ENCODE results near the gene SMARCA4.

Gene SMARCA4

GRCh38 chr19:10981252-10981895 is 20.5 kb downstream of the SMARCA4 start:
- no peak overlapping the region for H3K4me3 ChIP-seq (replicated peaks; ENCODE audit: low read depth, low read length)
- DNase-seq (ENCODE audit: low read depth), result no peak
- no peak for TF ChIP-seq CTCF (IDR thresholded peaks at IDR 0.05; ENCODE audit: low read length, missing control alignments)

GRCh38 chr19:10983026-10983425 is 22.2 kb downstream of the SMARCA4 start:
- no peak for TF ChIP-seq CTCF (IDR thresholded peaks at IDR 0.05; ENCODE audit: low read length, missing control alignments)
- DNase-seq (ENCODE audit: low read depth), result no peak
- H3K4me3 ChIP-seq (replicated peaks; ENCODE audit: low read depth, low read length), result no peak overlapping the region

GRCh38 chr19:10984166-10984735 is 23.4 kb downstream of the SMARCA4 start:
- DNase-seq (ENCODE audit: low read depth), result no peak
- no peak for TF ChIP-seq CTCF (IDR thresholded peaks at IDR 0.05; ENCODE audit: low read length, missing control alignments)
- H3K4me3 ChIP-seq (replicated peaks; ENCODE audit: low read depth, low read length), result no peak overlapping the region

- no peak for TF ChIP-seq CTCF (IDR thresholded peaks at IDR 0.05; ENCODE audit: low read length, missing control alignments)
- no peak overlapping the region for H3K4me3 ChIP-seq (replicated peaks; ENCODE audit: low read depth, low read length)
- no peak for DNase-seq (ENCODE audit: low read depth)
Measured at GRCh38 chr19:10985502-10985901, 24.7 kb downstream of the SMARCA4 start.

- no peak for DNase-seq (ENCODE audit: low read depth)
- H3K4me3 ChIP-seq (replicated peaks; ENCODE audit: low read depth, low read length), result no peak overlapping the region
Measured at GRCh38 chr19:10986301-10987127, 25.7 kb downstream of the SMARCA4 start.

More at GRCh38 chr19:10986301-10987127, 25.7 kb downstream of the SMARCA4 start:
- no peak for TF ChIP-seq CTCF (IDR thresholded peaks at IDR 0.05; ENCODE audit: low read length, missing control alignments)
